ENCODE measurements around the gene ATP8A2.

The ATP8A2 gene

GRCh38 chr13:25683662-25684370 is 312.0 kb downstream of the ATP8A2 start:
- no peak for DNase-seq (ENCODE audit: low read depth in 2 of 2)

DNA sequence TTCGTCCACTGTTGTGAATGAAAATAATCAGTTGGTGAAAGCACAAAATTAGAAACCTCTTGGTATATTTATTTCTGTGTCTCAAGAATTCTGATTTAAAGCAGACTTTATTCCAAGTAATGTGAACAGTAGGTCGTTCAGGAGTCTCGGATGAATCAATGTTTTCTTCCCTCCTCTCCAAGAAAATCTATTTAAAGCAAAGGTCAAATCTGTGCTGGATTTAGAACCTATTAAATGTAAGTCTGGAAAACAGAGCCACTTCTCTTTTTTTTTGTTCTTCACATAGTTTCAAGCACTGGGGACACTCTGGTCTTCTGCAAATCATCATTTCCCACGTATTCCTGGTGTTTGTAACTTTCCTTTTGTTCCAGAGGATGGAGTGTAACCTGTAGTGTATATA is 312.7 kb downstream of the ATP8A2 start:
- DNase-seq (ENCODE audit: low read depth in 2 of 2): no peak

- no peak for DNase-seq (ENCODE audit: low read depth in 2 of 2)
Observed at GRCh38 chr13:25686831-25687470, 315.2 kb downstream of the ATP8A2 start.

DNA sequence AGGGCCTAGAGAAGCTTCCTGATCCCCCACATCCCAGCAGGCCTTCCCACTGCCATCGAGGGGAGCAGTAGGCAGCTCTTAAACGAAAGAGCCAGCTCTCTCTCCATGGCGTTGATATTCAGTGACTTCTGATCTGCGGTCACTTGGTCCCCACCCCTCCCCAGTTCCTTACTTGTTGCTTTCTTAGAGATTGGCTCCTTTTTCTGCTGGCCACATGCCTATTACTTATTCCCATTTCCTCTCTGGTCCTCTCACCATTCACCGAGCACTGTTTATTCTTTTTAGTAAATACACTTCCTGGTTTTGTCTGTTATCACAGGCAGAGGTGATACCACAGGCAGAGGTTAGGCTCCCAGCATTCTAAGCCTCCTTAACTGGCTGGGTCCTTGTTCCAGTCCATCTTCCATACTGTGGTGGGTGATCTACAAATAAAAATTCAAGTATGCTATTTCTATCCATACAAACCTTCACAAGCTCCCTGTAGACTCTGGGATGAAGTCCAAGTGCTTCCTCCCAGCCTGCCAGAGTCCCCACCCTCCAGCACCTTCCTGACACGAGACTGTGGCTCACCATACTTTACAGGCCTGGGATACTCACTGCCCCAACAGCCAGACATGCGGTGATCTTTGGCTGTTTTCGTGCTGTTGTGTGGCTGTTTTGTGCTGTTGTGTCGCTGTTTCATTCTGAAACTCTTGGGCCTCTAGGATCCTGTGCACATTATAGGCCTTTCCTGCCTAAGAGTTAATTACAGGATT is 315.9 kb downstream of the ATP8A2 start:
- DNase-seq (ENCODE audit: low read depth in 2 of 2): no peak

DNA sequence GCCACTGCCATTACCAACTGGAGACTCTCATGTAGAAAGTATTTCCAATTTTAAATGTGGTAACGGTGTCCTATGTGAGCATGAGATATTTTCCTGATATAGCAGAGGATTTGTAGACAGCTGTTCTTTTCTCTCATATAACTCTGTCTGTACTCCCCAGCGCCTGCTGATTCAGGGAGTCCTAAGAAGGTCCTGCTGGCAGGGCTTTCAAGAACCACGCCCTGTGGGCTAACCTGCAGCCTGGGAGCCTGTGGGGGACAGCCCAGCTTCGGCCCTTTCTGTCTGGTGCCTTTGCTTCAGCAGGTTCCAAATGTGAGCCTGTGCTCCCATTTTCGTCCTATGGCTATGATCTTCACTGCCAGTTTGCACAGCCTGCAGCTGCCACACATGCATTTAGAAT is 316.8 kb downstream of the ATP8A2 start:
- DNase-seq (ENCODE audit: low read depth in 2 of 2): no peak

GRCh38 chr13:25689539-25689938 is 317.8 kb downstream of the ATP8A2 start:
- DNase-seq (ENCODE audit: low read depth in 2 of 2): no peak

- no peak for DNase-seq (ENCODE audit: low read depth in 2 of 2)
Observed at GRCh38 chr13:25690582-25690981, 318.8 kb downstream of the ATP8A2 start.

DNA sequence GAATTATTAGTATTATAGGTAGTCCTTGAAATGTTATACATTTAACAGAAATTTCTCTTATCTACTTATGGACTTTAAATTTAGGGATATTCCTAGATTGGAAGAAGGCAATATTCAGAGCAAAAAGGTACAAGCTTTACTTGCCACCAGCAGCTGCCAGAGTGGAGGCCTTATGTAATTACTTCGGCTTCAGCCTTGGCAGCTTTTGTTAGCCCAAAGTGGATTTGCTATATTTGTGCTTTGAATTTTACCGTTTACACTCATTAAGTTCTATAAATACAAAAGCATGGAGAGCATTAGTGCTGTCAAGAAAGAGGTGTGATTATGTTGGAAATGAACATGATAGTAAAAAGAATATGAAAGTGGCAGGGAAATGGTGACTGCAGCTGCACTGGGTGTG is 319.9 kb downstream of the ATP8A2 start:
- DNase-seq (ENCODE audit: low read depth in 2 of 2): no peak

DNA sequence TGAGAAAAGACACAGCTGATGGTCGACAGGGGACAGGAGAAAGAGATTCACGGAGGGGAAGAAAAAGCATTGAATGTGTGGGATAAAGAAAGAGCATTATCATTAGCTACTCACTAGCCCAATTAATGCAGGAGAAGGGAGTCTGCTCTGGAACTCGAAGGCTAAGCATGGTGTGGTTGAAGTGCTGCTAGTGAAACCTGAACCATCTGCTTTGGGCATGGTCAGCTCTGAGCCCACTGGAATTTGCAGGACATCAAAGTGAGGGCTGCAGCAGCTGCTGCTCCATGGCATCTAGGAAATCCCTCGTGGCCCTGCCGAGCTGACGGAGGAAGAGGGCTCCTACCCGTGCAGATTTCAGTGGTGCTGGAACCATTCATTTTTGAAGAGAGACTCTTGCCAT is 320.3 kb downstream of the ATP8A2 start:
- no peak for DNase-seq (ENCODE audit: low read depth in 2 of 2)

DNA sequence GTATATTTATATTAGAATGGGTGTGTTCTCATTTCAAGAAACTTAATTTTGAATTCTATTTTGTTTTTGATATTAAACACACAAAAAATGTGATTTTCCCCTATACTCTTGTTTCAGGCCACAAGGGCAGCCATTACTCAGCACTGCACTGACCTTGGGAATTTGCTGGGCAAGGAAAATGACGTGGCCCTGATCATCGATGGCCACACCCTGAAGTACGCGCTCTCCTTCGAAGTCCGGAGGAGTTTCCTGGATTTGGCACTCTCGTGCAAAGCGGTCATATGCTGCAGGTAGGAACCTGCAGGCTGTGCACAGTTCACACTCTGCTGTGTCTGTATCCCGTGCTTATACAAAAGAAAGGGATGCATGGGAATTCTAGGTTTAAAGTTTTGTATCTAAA is 327.3 kb downstream of the ATP8A2 start:
- DNase-seq (ENCODE audit: low read depth in 2 of 2): no peak

DNA sequence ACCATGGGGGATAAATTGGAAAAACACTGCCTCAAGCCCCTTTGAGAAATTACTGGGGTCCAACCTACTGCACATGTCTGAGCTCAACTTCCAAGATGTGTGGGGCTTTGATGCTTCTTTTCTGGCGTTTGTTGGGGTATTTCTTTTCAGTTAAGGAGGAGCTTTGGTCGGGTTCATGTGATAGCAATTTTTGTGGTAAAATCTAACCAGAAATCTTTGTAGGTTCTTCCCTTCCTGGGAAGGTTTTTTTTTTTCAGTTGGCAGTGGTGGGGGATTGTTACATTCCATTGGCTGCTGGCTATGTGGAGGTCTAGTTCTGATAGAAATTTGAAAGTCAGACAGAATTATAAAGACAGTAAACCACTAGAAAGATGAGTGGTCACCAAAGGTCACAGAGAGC is 327.8 kb downstream of the ATP8A2 start:
- no peak for DNase-seq (ENCODE audit: low read depth in 2 of 2)

GRCh38 chr13:25701304-25701703 is 329.5 kb downstream of the ATP8A2 start:
- DNase-seq (ENCODE audit: low read depth in 2 of 2): no peak

DNA sequence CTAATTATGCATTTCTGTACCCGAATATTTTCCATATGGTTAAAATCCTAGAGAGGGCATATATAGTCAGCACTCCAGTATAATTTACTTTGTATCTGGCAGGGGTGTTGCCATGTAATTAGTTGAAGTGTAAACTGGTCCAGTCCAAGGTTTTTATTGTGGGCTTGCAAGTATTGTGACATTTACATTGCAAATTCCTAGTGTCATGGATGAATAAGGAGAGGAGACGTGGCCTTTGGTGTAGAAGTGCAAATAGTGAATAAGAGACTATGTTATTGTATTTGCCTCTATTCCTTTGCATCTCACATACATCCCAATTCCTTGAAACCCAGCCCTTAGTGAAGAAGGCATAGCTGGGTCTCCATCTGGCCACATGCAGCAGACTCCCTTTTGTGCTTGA is 330.6 kb downstream of the ATP8A2 start:
- DNase-seq (ENCODE audit: low read depth in 2 of 2): no peak

DNA sequence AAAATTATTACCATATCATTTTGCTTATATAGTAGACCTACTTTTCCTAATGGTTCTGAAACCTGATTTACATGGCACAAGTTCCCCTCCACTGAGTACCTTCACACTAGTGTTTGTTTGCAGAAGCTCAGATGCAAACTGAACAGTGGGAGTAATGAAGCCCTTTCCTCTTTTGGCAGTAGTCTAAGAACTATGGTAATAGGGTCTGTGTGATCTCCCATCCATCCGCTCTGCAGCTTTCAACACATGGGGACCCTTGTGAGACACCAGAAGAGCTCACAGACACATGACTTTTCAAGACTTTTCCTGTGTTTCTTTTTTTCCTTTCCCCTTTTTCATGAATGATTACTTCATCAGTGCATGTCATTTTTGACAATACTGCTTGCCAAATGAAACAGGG is 336.0 kb downstream of the ATP8A2 start:
- no peak for DNase-seq (ENCODE audit: low read depth in 2 of 2)

- no peak for DNase-seq (ENCODE audit: low read depth in 2 of 2)
Observed at GRCh38 chr13:25708268-25708667, 336.5 kb downstream of the ATP8A2 start.

- no peak for DNase-seq (ENCODE audit: low read depth in 2 of 2)
Observed at GRCh38 chr13:25709088-25709487, 337.3 kb downstream of the ATP8A2 start.

DNA sequence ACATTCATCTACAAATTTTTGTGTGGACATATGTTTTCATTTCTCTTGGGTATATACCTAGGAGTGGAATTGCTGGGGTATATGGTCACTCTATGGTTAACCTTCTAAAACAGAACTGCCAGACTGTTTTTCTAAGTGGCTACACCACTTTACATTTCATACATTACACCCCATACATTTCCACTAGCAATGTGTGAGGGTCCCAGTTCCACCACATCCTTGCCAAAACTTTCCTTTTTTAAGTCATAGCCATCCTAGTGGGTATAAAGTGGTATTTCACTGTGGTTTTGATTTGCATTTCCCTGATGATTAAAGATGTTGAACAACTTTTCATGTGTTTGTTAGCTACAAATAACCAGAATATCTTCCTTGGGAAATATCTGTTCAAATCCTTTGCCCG is 344.0 kb downstream of the ATP8A2 start:
- no peak for DNase-seq (ENCODE audit: low read depth in 2 of 2)

DNA sequence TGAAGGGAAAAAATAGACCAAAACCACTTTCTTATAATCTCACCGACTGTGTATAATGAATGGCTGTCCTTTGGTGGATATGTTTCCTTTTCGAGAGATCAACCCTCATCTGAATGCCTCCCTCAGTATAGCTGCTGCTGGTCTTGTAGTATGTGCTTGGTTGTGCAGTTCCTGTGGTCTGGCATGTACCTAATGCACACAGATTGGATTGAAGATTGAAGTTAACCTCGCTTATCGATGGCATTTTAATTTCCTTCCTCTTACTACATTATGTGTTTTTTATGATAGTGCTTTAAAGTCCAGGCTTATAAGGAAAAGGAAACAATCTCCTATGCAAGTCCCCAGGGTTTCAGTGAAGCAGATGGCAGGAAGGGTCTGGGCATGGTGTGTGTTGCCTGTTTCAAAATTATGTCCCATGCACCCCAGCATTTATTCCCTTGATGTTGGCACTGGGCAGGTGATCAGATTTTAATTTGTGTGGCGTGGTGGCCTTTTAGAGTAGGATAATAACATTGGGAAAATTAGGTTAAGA is 346.0 kb downstream of the ATP8A2 start:
- DNase-seq (ENCODE audit: low read depth in 2 of 2): no peak

- no peak for DNase-seq (ENCODE audit: low read depth in 2 of 2)
Observed at GRCh38 chr13:25719666-25720065, 347.9 kb downstream of the ATP8A2 start.

DNA sequence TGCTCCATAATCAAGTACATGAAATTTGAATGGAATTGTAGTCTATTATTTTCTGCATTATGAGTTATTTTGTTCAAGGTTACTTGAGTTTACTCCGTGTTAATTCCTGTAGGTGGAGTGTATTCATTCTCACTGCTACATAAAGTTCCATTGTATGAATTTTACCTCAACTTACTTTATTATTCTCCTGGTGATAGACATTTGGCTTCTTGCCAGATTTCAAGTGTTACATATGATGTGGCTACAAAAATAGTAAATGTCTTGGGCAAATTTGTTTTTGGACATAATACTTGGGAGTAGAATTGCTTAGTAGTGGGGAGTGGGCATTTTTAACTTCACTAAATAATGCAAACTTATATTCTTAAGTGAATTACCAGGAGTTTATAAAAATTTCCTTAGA is 351.1 kb downstream of the ATP8A2 start:
- no peak for DNase-seq (ENCODE audit: low read depth in 2 of 2)

GRCh38 chr13:25725104-25725503 is 353.3 kb downstream of the ATP8A2 start:
- no peak for DNase-seq (ENCODE audit: low read depth in 2 of 2)

GRCh38 chr13:25727250-25727649 is 355.5 kb downstream of the ATP8A2 start:
- DNase-seq (ENCODE audit: low read depth in 2 of 2): no peak

DNA sequence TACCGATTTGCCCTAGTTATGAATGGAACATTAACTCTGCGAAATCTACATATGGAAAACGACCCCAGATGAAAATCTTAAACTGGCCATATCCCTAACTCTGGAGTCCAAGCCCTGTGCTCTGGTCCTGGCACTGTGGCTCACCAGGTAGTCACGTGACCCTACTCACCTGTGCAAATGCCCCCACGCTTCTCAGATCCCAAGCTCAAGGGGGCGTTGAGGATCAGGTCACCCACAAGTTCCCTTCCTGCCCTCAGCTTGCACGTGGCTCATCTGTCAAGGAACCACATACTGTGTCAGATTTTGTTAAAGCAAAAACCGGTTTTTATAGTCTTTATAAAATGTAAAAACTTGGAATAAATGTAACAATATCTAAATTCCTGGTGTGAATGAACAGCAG is 356.0 kb downstream of the ATP8A2 start:
- no peak for DNase-seq (ENCODE audit: low read depth in 2 of 2)

Measured in activated CD4-positive, alpha-beta T cell treated with anti-CD3 and anti-CD28 coated beads for 24 hours (primary cell).